Activated naive CD4-positive, alpha-beta T cell treated with anti-CD3 and anti-CD28 coated beads, Interleukin-2, amount 10 ng/mL, durations not matched to agents 7 days and 5 days (primary cell): ENCODE results near the gene SETD1A.
"Not testable (repeated sequence)": the region's sequence is repeated elsewhere in the genome, so short reads cannot be mapped to it uniquely, and the experiment has no call there.

Source experiments
- CTCF ChIA-PET: fragments of 350-600 bp; sonication (Branson Sonifier 250); formaldehyde crosslinking; loops from one replicate; lab custom pipeline; 2021; ENCODE audit warnings: antibody characterized with exemption; lab: Charles Lee
- DNase-seq: peaks from one replicate; pipeline ENCODE4 v3.0.0-alpha.2; 2020
- H3K27ac Mint-ChIP-seq: one replicate; pipeline ENCODE4 v1.8.0; 2021; ENCODE audit warnings: mild to moderate bottlenecking, moderate library complexity, mixed read lengths
- H3K27me3 Mint-ChIP-seq: one replicate; pipeline ENCODE4 v1.8.0; 2021; ENCODE audit warnings: mild to moderate bottlenecking, mixed read lengths
- H3K36me3 Mint-ChIP-seq: one replicate; pipeline ENCODE4 v1.8.0; 2021; ENCODE audit warnings: mixed read lengths
- H3K4me1 Mint-ChIP-seq: one replicate; pipeline ENCODE4 v1.8.0; 2021; ENCODE audit warnings: mixed read lengths
- H3K4me3 Mint-ChIP-seq: one replicate; pipeline ENCODE4 v1.8.0; 2021; ENCODE audit warnings: mild to moderate bottlenecking, moderate library complexity, mixed read lengths
- H3K9me3 Mint-ChIP-seq: one replicate; pipeline ENCODE4 v1.8.0; 2021; ENCODE audit warnings: mixed read lengths

SETD1A gene

DNA sequence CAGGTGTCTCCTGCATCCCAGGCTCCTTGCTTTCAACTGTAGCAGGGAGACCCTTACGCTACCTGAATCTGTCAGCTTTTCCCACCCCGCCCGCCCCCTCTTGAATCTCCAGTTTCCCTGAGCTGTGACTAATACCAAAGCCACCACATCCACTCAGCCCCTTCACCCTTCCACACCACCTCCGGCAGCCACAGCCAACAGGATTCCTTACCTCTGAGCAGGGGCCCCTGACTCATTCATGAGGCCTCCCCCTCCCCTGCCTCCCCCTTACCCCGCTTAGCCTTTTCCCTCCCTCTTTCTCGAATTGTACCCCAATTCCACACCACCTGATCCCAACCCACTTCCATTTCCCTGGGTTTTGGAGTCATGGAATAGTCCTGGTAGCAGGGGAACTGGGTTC is 50.6 kb downstream of the SETD1A start:
- peaks cover 12% of the 10 kb centered on the region for H3K4me1 Mint-ChIP-seq
- no peak overlapping the region for H3K4me3 Mint-ChIP-seq
- no peaks in the 10 kb centered on the region for H3K9me3 Mint-ChIP-seq
- H3K27ac Mint-ChIP-seq: no peak overlapping the region
- peaks cover 91% of the 10 kb centered on the region for H3K27me3 Mint-ChIP-seq
- no peak for DNase-seq
- H3K36me3 Mint-ChIP-seq: no peaks in the 10 kb centered on the region
- CTCF ChIA-PET: no interaction called here

DNA sequence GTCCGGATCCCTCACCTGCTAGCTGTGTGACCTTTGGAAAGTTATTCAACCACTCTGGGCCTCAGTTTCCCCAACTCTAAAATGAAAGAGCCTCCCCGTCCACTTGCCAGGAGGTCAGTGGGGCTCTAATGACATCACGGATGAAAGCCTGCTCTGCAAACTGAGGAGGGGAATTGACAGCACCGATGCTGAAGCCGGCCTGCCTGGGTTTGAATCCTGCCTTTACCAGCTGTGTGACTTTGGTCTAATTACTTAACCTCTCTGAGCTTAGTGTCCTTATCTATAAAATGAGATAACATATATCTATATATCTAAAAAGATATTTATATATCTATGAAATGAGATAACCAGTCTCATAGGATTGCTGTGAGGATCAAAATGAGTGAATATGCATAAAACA is 51.0 kb downstream of the SETD1A start:
- DNase-seq: no peak
- Mint-ChIP-seq H3K4me3 (no peak overlapping the region), H3K36me3 (no peaks in the 10 kb centered on the region), H3K27ac (no peak overlapping the region), H3K9me3 (no peaks in the 10 kb centered on the region), H3K27me3 (peaks cover 91% of the 10 kb centered on the region), H3K4me1 (peaks cover 12% of the 10 kb centered on the region)
- CTCF ChIA-PET: interaction anchor here (0.9 kb wide), 1 partner anchor 23 kb away, joined by 3 read pairs; no protein-coding TSS in a partner anchor

DNA sequence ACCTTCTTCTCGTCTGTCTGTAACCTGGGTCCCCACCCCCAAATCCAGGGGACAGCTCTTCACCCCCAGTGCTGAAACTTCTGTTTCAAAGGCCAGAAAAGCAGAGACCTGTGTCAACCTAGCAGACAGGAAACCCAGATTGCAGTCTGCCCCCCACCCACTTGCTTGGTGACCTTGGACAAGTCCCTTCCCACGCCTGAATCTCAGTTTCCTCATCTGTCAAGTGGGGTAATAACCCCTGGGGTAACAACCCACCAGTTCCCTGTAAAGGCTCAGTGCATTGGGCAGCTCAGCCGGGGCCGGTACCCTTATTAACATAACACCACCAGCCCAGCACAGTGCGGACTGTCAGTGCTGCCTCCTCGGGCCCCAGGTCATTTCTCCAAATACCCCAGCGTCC is 51.6 kb downstream of the SETD1A start:
- H3K9me3 Mint-ChIP-seq: no peaks in the 10 kb centered on the region
- H3K36me3 Mint-ChIP-seq: no peaks in the 10 kb centered on the region
- peaks cover 97% of the 10 kb centered on the region for H3K27me3 Mint-ChIP-seq
- H3K4me1 Mint-ChIP-seq: peaks cover 12% of the 10 kb centered on the region
- no peak overlapping the region for H3K4me3 Mint-ChIP-seq
- no peak overlapping the region for H3K27ac Mint-ChIP-seq
- no peak for DNase-seq
- CTCF ChIA-PET: interaction anchor here (0.9 kb wide), 1 partner anchor 24 kb away, joined by 3 read pairs; no protein-coding TSS in a partner anchor

DNA sequence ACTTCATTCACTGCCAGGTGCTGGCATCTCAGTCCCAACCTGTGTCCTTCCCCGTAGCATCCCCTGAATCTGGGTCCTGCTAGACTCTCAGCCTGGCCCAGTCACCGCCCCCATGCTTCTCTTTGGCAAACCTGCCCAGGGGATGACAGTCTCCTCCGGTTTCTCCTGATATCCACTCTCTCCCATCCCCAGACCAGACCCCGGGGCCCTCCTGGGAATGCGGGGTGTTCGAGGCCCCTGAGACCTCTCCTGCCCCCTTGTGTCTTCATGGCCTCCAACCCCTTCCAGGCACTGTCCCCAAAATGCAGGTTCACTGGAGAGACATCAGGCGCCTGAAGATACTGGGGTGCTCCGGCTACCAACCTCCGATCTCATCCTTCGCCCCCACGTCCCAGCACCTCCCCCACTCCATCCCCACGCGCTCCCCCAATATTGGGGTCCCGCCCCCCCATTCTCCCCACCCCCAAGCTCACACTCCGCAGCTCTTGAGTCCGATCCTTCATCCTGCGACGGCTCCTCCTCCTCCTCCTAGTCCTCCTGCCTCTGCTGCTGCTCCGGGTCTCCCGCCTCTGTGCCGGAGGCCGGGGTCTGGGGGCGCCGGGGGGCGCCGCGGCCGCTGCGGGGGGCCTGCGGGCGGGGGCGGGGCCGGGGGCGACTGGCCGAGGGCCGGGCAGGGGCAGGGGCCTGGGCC is 52.5 kb downstream of the SETD1A start:
- Mint-ChIP-seq H3K27ac (no peak overlapping the region), H3K27me3 (peaks cover 98% of the 10 kb centered on the region), H3K9me3 (no peaks in the 10 kb centered on the region), H3K36me3 (no peaks in the 10 kb centered on the region), H3K4me3 (peak overlapping the region; percentile 28), H3K4me1 (peaks cover 12% of the 10 kb centered on the region)
- no peak for DNase-seq
- CTCF ChIA-PET: no interaction called here

DNA sequence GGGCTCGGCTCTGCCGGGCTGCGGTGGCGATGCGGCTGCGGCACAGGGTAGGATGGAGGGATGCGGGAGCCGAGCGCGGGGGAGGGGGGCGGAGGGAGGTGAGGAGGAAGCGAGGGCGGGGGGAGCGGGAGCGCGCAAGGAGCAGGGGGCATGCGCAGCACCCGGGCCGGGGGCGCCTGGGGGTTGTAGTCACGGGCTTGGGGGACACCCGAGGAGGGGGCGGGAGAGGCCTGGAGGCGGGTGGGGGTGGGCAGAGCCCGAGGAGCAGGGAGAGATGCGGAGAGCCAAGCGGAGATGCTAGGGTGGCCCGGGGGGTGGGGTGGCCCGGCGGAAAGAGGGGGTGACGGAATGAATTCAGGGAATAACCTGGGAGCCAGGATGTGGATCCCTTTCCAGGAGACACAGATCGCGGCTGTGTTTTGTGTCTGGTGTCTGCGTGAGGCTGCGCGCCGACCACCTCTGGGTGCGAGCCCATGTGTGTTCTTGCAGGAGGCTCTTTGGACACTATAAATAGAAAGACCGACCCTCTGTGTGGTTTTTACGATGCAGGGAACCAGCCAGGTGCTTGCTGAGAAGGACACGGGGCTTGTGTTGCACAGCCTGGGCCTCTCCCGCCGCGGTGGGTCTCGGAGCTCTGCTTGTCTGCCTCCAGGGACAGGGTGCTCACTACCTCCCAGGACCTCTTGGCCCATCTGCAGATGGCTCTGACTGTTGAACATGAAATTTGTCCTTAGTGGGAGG is 53.2 kb downstream of the SETD1A start, which contains the start of gene STX1B:
Gene STX1B (minus strand): TSS at position 54 of the 741 bp plus-strand sequence. CDS start 242 bp downstream, outside the sequence.
- CTCF ChIA-PET: no interaction called here
- no peaks in the 10 kb centered on the region for H3K9me3 Mint-ChIP-seq
- H3K4me1 Mint-ChIP-seq: peaks cover 12% of the 10 kb centered on the region
- no peak within 1 kb of the TSS for H3K27ac Mint-ChIP-seq
- peak; percentile 70 for DNase-seq
- peak within 1 kb of the TSS; percentile 57 for H3K4me3 Mint-ChIP-seq
- H3K36me3 Mint-ChIP-seq: no peaks in the 10 kb centered on the region
- H3K27me3 Mint-ChIP-seq: peaks cover 99% of the 10 kb centered on the region

- not testable (repeated sequence) for DNase-seq, H3K9me3 Mint-ChIP-seq, H3K27ac Mint-ChIP-seq, H3K36me3 Mint-ChIP-seq
- peaks cover 93% of the 10 kb centered on the region for H3K27me3 Mint-ChIP-seq
- peaks cover 12% of the 10 kb centered on the region for H3K4me1 Mint-ChIP-seq
- CTCF ChIA-PET: interaction anchor here (0.8 kb wide), 1 partner anchor 26 kb away, joined by 3 read pairs; the partner anchor contains the start of gene HSD3B7
- H3K4me3 Mint-ChIP-seq: peak overlapping the region; percentile 7
Measured at GRCh38 chr16:31011815-31012214, 54.3 kb downstream of the SETD1A start.

DNA sequence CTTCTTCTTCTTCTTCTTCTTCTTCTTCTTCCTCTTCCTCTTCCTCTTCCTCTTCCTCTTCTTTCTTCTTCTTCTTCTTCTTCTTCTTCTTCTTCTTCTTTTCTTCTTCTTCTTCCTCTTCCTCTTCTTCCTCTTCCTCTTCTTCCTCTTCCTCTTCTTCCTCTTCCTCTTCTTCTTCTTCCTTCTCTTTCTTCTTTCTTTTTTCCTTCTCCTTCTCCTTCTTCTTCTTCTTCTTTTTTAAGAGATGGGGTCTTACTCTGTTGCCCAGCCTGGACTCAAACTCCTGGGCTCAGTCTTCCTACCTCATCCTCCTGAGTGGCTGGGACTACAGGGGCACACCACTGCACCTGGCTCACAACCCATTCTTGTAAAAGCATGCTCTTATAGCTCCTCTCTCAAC is 55.7 kb downstream of the SETD1A start:
- H3K4me3 Mint-ChIP-seq, DNase-seq, H3K36me3 Mint-ChIP-seq, H3K9me3 Mint-ChIP-seq, H3K27ac Mint-ChIP-seq, CTCF ChIA-PET: not testable (repeated sequence)
- Mint-ChIP-seq H3K27me3 (peaks cover 78% of the 10 kb centered on the region), H3K4me1 (peaks cover 12% of the 10 kb centered on the region)

DNA sequence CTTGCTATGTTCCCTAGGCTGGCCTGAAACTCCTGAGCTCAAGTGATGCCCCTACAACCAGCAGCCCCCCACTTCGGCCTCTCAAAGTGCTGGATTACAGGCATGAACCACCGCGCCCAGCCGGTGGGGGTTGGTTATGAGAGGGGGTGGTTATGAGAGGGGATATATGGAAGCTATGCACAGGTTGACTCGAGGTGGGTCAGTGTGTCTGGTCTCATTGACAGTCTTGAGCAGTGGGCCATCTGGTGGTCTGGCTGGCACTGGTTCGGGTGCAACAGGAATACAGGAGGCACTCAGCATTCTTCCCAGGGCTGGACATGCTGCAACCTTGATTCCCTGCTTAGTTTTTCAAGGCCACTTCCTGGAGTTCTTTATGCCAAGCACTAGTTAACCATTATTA is 58.5 kb downstream of the SETD1A start:
- Mint-ChIP-seq H3K27ac (no peak overlapping the region), H3K36me3 (no peaks in the 10 kb centered on the region), H3K4me1 (peaks cover 5% of the 10 kb centered on the region), H3K27me3 (peaks cover 53% of the 10 kb centered on the region), H3K9me3 (no peaks in the 10 kb centered on the region), H3K4me3 (no peak overlapping the region)
- CTCF ChIA-PET: no interaction called here
- DNase-seq: no peak

DNA sequence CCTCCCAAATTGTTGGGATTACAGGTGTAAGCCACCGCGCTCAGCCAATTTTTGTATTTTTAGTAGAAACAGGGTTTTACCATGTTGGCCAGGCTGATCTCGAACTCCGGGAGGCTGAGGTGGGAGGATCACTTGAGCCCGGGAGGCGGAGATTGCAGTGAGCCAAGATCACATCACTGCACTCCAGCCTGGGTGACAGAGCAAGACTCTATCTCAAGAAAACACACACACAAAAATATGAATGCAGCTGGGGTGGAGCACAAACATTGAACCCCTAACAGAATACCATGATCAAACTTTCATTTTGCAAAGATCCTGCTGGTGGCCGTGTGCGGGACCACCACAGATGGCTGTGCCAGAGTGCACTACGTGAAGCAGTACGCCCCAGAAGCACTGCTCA is 60.2 kb downstream of the SETD1A start:
- not testable (repeated sequence) for H3K27ac Mint-ChIP-seq, H3K9me3 Mint-ChIP-seq, H3K36me3 Mint-ChIP-seq, DNase-seq, H3K4me1 Mint-ChIP-seq, H3K4me3 Mint-ChIP-seq
- H3K27me3 Mint-ChIP-seq: peaks cover 35% of the 10 kb centered on the region
- CTCF ChIA-PET: interaction anchor here (0.6 kb wide), 1 partner anchor 341 kb away, joined by 3 read pairs; no protein-coding TSS in a partner anchor

- peaks cover 10% of the 10 kb centered on the region for H3K27me3 Mint-ChIP-seq
- no peak overlapping the region for H3K4me3 Mint-ChIP-seq
- no peak overlapping the region for H3K27ac Mint-ChIP-seq
- H3K9me3 Mint-ChIP-seq: no peaks in the 10 kb centered on the region
- CTCF ChIA-PET: no interaction called here
- H3K4me1 Mint-ChIP-seq: peaks cover 16% of the 10 kb centered on the region
- no peaks in the 10 kb centered on the region for H3K36me3 Mint-ChIP-seq
- no peak for DNase-seq
Measured at GRCh38 chr16:31020536-31020935, 63.0 kb downstream of the SETD1A start.

GRCh38 chr16:31022544-31023251 is 65.1 kb downstream of the SETD1A start:
- CTCF ChIA-PET: no interaction called here
- H3K36me3 Mint-ChIP-seq: no peaks in the 10 kb centered on the region
- H3K9me3 Mint-ChIP-seq: no peaks in the 10 kb centered on the region
- no peak for DNase-seq
- H3K4me1 Mint-ChIP-seq: peaks cover 16% of the 10 kb centered on the region
- H3K27me3 Mint-ChIP-seq: peaks cover 6% of the 10 kb centered on the region
- H3K4me3 Mint-ChIP-seq: no peak overlapping the region
- H3K27ac Mint-ChIP-seq: peak overlapping the region; percentile 75

DNA sequence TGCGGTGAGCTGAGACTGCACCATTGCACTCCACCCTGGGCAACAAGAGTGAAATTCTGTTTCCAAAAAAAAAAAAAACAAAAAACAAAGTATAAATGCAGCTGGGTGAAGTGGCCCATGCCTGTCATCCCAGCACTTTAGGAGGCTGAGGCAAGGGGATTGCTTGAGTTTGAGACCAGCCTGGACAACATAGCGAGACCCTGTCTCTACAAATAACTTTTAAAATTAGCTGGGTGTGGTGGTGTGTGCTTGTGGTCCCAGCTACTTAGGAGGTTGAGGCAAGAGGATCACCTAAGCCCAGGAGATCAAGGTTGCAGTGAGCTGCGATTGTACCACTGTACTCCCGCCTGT is 65.7 kb downstream of the SETD1A start:
- no peak for DNase-seq
- CTCF ChIA-PET: no interaction called here
- Mint-ChIP-seq H3K27me3 (peaks cover 6% of the 10 kb centered on the region), H3K4me3 (no peak overlapping the region), H3K27ac (no peak overlapping the region), H3K36me3 (no peaks in the 10 kb centered on the region), H3K9me3 (no peaks in the 10 kb centered on the region), H3K4me1 (peaks cover 16% of the 10 kb centered on the region)

- Mint-ChIP-seq H3K27ac (no peak overlapping the region), H3K36me3 (no peaks in the 10 kb centered on the region), H3K27me3 (peaks cover 6% of the 10 kb centered on the region)
Measured at GRCh38 chr16:31023627-31024226, 66.2 kb downstream of the SETD1A start.

GRCh38 chr16:31025339-31025738 is 67.8 kb downstream of the SETD1A start:
- Mint-ChIP-seq H3K4me3 (no peak overlapping the region), H3K4me1 (peaks cover 16% of the 10 kb centered on the region), H3K27me3 (peaks cover 6% of the 10 kb centered on the region), H3K9me3 (no peaks in the 10 kb centered on the region), H3K27ac (no peak overlapping the region), H3K36me3 (no peaks in the 10 kb centered on the region)
- DNase-seq: no peak
- CTCF ChIA-PET: no interaction called here

More at GRCh38 chr16:31023627-31024226, 66.2 kb downstream of the SETD1A start:
- Mint-ChIP-seq H3K4me3 (no peak overlapping the region), H3K9me3 (no peaks in the 10 kb centered on the region), H3K4me1 (peaks cover 16% of the 10 kb centered on the region)
- CTCF ChIA-PET: no interaction called here
- DNase-seq: no peak
